KMS-11 (cell line): Measurements from ENCODE around the gene SRPK3.

Experiments used
- H2AFZ ChIP-seq: fragments of 200-600 bp; sonication (generic); 2 replicates; pipeline ENCODE4 v1.6.1; 2016; ENCODE audit warnings: antibody characterized with exemption, mixed run types, low read depth
- H3K27ac ChIP-seq: fragments of 200-600 bp; sonication (generic); 2 replicates; pipeline ENCODE4 v1.6.1; 2016; ENCODE audit warnings: mild to moderate bottlenecking, mixed run types
- H3K27me3 ChIP-seq: fragments of 200-600 bp; sonication (generic); 2 replicates; pipeline ENCODE4 v1.6.1; 2017; ENCODE audit warnings: mild to moderate bottlenecking, low read depth, mixed run types, moderate library complexity; ENCODE audit not compliant: insufficient read depth
- H3K36me3 ChIP-seq: fragments of 200-600 bp; sonication (generic); 2 replicates; pipeline ENCODE4 v1.6.1; 2017; ENCODE audit warnings: mild to moderate bottlenecking, mixed run types; ENCODE audit not compliant: insufficient read depth
- H3K4me1 ChIP-seq: fragments of 200-600 bp; sonication (generic); 2 replicates; pipeline ENCODE4 v1.6.1; 2016; ENCODE audit warnings: mild to moderate bottlenecking, low read depth, mixed run types; ENCODE audit not compliant: poor library complexity, severe bottlenecking
- H3K4me2 ChIP-seq: fragments of 200-600 bp; sonication (generic); 2 replicates; pipeline ENCODE4 v1.7.0; 2016; ENCODE audit warnings: mild to moderate bottlenecking, mixed run types
- H3K4me3 ChIP-seq: fragments of 200-600 bp; sonication (generic); IDR thresholded peaks from 2 replicates; pipeline ENCODE4 v1.6.1; 2017; ENCODE audit warnings: low read depth, low read length, mixed read lengths; ENCODE audit not compliant: insufficient read depth
- H3K79me2 ChIP-seq: fragments of 200-600 bp; sonication (generic); 2 replicates; pipeline ENCODE4 v1.6.1; 2016; ENCODE audit warnings: low read depth, mixed run types; ENCODE audit not compliant: insufficient read depth
- H3K9ac ChIP-seq: fragments of 200-600 bp; sonication (generic); 2 replicates; pipeline ENCODE4 v1.6.1; 2016; ENCODE audit warnings: mild to moderate bottlenecking, mixed run types
- H4K20me1 ChIP-seq: fragments of 200-600 bp; sonication (generic); 2 replicates; pipeline ENCODE4 v1.6.1; 2016; ENCODE audit warnings: mild to moderate bottlenecking, mixed run types; ENCODE audit not compliant: insufficient read depth
- TF ChIP-seq, protein P1 (sequence below): fragments of 200-600 bp; sonication (generic); conservative IDR thresholded peaks from 2 replicates; pipeline ENCODE4 v1.6.1; 2017; ENCODE audit warnings: low read depth, mild to moderate bottlenecking, antibody characterized with exemption, low read length, moderate library complexity, mixed read lengths

SRPK3 gene, protein sequence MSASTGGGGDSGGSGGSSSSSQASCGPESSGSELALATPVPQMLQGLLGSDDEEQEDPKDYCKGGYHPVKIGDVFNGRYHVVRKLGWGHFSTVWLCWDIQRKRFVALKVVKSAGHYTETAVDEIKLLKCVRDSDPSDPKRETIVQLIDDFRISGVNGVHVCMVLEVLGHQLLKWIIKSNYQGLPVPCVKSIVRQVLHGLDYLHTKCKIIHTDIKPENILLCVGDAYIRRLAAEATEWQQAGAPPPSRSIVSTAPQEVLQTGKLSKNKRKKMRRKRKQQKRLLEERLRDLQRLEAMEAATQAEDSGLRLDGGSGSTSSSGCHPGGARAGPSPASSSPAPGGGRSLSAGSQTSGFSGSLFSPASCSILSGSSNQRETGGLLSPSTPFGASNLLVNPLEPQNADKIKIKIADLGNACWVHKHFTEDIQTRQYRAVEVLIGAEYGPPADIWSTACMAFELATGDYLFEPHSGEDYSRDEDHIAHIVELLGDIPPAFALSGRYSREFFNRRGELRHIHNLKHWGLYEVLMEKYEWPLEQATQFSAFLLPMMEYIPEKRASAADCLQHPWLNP

DNA sequence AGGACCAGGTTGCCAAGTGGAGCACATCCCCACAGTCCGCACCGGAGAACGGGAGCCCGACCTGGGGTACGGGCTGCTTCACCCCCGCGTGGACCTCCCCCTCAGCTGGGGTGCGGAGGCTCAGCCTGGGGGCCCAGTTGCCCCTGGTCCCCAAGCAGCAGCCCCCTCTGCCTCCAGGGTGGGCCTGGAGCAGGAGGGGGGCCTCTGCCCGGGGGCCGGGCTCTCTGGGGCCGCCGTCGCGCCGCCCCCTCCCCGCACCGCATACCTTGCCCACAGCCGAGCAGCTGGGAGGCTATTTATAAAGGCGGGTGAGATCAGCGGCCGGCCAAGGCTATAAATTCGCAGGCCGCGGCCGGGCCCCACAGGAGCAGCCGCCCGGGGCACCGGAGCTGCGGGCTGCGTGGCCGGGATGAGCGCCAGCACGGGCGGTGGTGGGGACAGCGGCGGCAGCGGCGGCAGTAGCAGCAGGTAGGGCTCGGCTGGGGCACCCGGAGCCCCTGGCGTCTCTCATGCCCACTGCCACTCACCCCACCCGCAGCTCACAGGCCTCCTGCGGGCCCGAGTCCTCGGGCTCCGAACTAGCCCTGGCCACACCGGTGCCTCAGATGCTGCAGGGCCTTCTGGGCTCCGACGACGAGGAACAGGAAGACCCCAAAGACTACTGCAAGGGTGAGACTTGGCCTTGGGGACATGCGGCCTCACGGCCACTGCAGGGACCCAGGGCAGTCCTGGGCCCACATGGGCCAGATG is at the start of gene SRPK3:
TSS of gene SRPK3 (plus strand) at position 364 of the 750 bp plus-strand sequence. CDS start at position 410, 46 bp downstream.
- no peaks in the 10 kb centered on the region for H4K20me1 ChIP-seq
- TF ChIP-seq, protein P1, sequence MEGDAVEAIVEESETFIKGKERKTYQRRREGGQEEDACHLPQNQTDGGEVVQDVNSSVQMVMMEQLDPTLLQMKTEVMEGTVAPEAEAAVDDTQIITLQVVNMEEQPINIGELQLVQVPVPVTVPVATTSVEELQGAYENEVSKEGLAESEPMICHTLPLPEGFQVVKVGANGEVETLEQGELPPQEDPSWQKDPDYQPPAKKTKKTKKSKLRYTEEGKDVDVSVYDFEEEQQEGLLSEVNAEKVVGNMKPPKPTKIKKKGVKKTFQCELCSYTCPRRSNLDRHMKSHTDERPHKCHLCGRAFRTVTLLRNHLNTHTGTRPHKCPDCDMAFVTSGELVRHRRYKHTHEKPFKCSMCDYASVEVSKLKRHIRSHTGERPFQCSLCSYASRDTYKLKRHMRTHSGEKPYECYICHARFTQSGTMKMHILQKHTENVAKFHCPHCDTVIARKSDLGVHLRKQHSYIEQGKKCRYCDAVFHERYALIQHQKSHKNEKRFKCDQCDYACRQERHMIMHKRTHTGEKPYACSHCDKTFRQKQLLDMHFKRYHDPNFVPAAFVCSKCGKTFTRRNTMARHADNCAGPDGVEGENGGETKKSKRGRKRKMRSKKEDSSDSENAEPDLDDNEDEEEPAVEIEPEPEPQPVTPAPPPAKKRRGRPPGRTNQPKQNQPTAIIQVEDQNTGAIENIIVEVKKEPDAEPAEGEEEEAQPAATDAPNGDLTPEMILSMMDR, result no peak
- H3K4me3 ChIP-seq, result no peak within 1 kb of the TSS
- H2AFZ ChIP-seq, result no peak within 1 kb of the TSS
- H3K9ac ChIP-seq, result no peak within 1 kb of the TSS
- no peaks in the 10 kb centered on the region for H3K4me1 ChIP-seq
- no peak within 1 kb of the TSS for H3K27ac ChIP-seq
- no peaks in the 10 kb centered on the region for H3K36me3 ChIP-seq
- no peaks in the 10 kb centered on the region for H3K79me2 ChIP-seq
- peaks cover 6% of the 10 kb centered on the region; the same call in 1 of the 2 replicates for H3K27me3 ChIP-seq
- no peak within 1 kb of the TSS for H3K4me2 ChIP-seq

DNA sequence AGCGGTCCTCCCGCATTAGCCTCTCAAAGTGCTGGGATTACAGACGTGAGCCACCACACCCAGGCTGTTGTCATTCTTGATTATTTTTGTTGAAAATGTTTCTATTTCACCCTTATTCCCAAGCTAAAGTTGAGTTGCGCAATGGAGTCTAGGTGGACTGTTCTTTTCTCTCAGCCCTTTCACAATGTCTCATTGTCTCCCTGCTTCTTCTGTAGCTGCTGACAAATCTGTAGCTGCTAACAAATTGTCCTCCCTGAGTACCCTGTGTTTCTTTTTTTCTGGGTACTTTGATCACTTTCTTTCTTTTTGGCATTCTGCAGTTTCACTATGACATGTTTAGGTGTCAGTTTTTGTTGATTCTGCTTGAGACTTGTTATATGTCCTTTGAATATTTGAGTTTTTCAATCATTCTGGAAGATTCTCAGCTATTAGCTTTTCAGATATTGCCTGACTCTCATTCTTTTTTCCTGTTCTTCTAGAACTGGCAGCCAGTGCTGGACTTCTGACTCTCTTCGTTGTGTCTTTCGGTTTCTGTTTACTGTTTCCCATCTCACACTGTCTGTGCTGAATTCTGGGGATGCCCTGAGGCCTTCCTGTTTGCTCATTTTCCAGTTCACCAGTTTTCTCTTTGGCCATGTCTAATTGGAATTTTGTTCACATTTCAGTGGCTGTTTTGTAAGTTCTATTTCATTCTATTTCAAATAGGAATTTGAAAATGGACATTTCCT is 49.6 kb upstream of the SRPK3 start:
- peak overlapping the region; percentile 36; the same call in 1 of the 2 replicates for H3K4me2 ChIP-seq
- H4K20me1 ChIP-seq, result no peaks in the 10 kb centered on the region

DNA sequence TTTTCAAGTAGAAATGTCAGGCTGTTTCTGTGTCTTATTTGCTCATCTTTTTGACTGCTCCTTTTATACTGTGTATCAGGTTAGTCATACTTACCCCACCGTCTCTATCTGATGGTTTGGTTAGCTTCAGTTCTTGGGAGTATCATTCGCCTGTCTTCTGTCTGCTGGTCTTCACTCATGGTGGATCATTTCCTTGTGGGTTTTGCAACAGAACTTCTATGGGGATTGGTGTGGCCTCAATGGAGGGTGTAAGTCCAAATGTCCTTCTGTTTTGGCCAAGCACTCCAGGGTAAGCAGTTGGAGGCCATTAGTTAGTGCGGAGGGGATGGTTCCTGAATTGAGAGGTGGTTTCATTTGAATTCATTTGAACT is 49.0 kb upstream of the SRPK3 start:
- Histone ChIP-seq H3K4me1 (peaks cover 26% of the 10 kb centered on the region), H3K27ac (no peak overlapping the region), H4K20me1 (no peaks in the 10 kb centered on the region), H3K27me3 (no peaks in the 10 kb centered on the region), H3K9ac (no peak overlapping the region), H3K4me2 (peak overlapping the region; percentile 36; the same call in 1 of the 2 replicates), H3K4me3 (no peak overlapping the region), H3K36me3 (no peaks in the 10 kb centered on the region), H2AFZ (no peak overlapping the region), H3K79me2 (no peaks in the 10 kb centered on the region)
- TF ChIP-seq, protein P1, result no peak

More for the DNA sequence above, 49.6 kb upstream of the SRPK3 start:
- Histone ChIP-seq H3K4me3 (no peak overlapping the region), H3K4me1 (peaks cover 31% of the 10 kb centered on the region), H3K36me3 (no peaks in the 10 kb centered on the region), H3K9ac (no peak overlapping the region), H2AFZ (no peak overlapping the region), H3K79me2 (no peaks in the 10 kb centered on the region), H3K27me3 (no peaks in the 10 kb centered on the region), H3K27ac (no peak overlapping the region)
- TF ChIP-seq, protein P1, result no peak

DNA sequence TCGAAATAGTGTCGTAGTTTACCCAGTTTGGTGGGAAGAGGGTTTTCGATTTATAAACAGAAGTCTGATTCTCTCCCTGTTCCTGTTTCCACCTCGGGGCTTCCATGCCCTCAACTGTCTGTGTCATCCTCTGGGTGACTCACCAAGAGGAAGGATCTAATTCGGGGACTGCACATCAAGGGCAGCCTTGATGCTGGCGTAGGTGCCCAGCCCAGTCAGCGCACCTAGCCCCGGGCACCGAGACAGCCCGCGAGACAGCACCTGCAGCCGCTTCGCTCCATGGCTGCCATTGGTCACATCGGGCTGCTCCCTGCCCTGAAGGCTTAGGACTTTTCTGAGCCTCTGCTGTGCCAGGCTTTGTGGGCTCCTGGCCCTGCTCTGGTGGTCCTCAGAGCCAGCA is 48.4 kb upstream of the SRPK3 start:
- H3K27ac ChIP-seq, result no peak overlapping the region
- no peak overlapping the region for H2AFZ ChIP-seq
- no peak overlapping the region for H3K4me2 ChIP-seq
- TF ChIP-seq, protein P1, result no peak
- no peak overlapping the region for H3K4me3 ChIP-seq
- no peaks in the 10 kb centered on the region for H3K79me2 ChIP-seq
- H3K27me3 ChIP-seq, result no peaks in the 10 kb centered on the region
- no peaks in the 10 kb centered on the region for H4K20me1 ChIP-seq
- H3K36me3 ChIP-seq, result no peaks in the 10 kb centered on the region
- peaks cover 21% of the 10 kb centered on the region for H3K4me1 ChIP-seq
- H3K9ac ChIP-seq, result no peak overlapping the region
